Germinal center (tissue), 1 donor: ENCODE measurements around the gene GDF11.

ENCODE experiments used
- DNase-seq: peaks from one replicate; pipeline ENCODE4 v3.0.0; 2012; ENCODE audit warnings: mixed read lengths, low spot score

GDF11 gene

DNA sequence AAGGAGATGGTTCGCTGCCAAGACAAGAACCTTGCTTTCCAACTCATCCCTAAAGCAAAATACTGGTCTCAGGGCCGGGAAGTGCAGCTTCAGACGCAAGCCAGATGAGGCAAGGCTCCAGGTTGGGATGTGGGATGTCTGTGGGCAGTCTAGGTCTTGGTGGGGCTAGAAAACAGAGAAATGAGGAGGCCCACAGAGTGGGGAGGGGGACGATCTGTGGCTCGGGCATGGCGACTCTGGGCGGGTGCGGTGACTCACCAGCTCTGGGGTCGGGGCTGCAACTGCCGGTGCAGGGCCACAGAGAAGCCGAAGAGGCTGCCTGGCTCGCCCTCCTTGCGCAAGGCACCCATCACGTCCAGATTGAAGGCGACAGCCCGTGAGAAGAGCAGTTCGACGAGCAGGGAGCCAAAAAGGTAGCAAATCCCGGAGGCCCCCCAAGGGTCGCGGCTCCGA lies 35.7 kb upstream of the GDF11 start:
- no peak for DNase-seq

DNA sequence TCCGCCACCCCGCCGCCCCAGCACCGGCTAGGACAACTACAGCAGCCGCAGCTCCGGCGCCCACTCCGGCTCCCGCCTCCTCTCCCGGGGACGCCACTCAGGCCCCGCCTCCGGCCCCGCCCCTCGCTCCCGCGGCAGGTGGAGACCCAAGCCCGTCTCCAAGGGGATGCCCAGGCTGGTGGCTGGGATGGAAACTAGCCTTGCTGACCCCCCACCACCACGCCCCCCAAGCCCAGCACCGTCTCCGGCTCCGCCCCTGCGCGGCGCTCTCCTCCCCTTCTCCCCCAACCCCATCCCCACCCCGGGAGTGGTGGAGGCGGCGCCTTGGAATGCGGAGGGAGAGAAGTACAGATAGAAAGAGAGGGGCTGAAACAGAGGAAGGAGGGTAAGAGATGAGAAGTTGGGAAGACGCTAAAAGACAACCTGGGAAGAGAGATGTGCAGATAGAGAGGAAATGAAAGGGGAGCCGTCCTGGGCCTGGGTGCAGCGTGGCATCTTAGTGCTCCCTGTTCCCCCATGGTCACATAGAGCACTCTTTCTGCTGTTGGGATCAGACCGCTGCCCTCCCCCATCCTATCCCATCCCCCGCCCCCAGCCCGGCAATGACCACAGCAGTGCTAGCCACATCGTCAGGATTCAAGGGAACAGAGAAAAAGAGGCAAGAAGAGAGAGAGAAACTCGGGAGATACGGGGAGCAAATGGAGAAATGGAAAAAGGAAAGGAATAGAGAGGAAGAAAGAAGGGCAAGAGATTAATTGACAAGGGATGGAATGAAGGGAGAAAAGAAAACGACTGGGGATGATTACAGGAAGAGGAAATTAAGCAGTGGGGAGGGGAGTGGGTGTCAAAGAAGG lies 34.9 kb upstream of the GDF11 start, which contains the start of gene ITGA7:
Gene ITGA7, minus strand, starts transcription at position 64 of the 854 bp plus-strand sequence. CDS start 222 bp downstream, outside the sequence.
- DNase-seq: peak; percentile 72

DNA sequence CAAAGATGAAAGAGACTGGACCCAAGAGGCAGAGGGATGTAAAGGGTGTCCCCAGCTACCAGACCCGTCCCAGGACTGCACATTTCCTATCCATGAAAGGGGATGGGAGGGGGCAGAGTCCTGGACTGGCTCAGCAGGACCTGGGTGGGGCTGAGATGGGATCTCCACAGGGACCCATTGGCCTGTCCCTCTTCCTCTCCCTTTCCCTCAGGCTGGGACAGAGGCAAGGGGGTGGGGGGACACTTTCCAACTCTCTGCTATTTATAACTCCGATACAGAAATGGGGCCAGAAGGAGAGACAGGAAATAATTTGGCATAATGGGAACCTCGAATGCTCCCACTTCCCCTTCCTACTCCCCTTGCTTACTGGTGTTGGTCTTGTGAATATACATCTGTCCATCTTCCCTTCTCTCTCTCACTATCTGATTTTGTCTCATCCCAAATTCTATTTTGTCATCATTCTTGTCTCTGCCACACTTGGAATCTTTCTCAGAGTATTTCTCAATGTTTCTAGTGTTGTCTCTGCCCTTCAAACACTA lies 34.2 kb upstream of the GDF11 start:
- DNase-seq: no peak

DNA sequence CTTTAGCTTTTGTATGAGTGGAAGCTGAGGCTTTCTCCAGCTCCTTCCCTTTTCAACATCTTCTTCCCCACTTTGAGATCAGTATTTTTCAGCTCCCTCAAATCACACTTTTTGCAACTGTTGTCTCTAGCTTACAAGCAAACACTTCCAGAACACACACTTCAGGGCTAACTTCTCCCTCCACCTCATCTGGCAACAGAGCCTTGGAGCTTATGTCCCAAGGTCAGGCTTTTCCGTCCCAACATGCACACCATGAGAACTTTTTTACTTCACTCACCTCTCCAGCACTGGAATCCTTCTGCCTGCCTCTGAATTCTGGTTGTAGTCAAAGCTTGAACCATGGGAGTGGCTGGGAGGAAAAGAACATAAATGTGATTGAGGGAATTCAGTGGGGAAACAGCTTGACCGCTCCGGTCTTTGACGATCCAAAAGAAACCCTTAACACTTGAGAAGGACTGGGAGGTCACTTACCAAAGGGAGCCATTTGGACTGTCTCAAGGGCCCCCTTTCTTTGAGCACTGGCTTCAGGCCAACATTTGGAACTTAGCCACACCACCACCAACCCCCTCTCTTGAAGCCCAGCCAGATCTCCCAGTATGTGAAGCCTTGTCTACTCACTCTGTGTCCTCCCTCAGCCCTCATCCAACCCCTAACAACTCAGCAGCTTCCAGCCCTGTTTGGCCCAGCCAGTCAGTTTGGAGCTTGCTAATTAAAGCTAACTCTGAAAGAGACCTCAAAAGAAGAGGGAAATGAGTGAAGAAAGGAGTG lies 31.0 kb upstream of the GDF11 start:
- no peak for DNase-seq

DNA sequence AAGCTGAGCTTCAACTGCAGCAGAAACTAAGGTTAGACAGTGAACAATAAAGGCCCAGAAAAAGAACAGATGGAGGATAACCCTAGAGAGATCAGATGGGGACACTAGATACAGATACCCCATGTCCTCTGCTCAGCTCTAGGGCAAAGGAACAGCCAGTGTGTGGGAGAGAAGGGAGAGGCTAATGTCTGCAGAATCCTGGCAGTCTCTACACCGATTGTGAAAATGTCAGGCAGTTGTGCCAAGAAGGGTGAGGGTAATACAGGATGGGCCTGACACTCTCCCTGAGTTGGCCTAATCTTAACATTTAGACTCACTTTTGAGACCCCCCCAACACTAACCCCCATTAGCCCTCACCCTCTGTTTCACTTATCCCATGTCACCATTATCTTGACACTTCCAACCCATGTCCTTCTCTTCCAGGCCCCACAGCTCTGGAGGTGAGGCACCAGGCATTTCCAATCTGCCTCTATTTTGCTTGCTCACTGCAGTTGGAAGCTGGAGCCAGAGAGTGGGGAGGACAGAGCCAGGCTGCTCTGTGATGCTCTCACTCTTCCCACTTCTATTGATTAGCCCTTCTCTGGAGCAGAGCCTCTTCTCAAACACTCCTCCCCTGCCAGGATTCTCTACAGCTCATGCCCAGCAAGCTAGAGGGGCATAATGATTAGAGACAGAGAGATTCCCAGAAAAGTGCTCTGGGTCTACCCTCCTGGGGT lies 30.1 kb upstream of the GDF11 start:
- no peak for DNase-seq

DNA sequence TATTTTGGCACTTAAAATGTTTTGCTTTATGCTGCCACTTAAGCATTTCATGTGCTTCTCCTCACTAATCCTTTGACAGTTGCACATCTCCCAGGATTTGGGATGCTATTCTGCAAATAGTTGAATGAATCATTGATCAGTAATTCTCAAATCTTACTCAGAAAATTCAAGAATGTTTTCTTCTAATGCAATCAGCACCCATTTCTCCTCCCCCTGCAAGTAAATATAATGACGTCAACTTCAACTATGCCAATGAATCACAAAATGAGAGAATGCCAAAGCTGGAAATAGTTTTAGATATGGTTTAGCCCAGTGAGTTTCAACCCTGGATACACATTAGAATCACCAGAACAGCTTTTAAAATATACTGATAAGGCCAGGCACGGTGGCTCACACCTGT lies 29.2 kb upstream of the GDF11 start:
- no peak for DNase-seq

DNA sequence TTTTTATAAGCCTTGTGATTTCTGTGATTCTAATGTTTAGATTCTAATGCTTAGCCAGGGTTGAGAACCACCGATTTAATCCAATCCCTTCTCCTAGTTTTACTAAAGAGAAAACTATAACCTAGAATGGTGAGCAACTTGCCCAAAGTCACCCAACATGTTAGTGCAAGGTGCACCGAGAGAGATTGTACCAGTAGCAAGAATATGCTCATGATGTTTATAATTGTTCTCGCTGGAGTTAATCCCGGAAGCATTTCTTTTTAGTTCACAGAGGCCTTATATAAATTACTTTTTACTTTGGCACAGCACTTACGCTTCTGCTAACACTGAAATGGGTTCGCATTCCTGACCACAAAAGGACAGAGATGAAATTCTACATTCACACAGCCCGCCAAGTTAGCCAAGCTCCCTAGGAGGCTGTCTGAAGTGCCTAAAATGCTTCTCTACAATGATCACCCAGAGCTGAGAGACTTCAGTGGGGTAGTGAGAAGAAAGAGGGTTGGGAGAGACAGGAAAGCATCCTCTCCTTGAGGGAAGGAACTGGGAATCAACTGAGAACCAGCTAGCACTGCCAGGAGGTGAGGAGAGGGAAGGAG lies 27.7 kb upstream of the GDF11 start:
- no peak for DNase-seq

DNA sequence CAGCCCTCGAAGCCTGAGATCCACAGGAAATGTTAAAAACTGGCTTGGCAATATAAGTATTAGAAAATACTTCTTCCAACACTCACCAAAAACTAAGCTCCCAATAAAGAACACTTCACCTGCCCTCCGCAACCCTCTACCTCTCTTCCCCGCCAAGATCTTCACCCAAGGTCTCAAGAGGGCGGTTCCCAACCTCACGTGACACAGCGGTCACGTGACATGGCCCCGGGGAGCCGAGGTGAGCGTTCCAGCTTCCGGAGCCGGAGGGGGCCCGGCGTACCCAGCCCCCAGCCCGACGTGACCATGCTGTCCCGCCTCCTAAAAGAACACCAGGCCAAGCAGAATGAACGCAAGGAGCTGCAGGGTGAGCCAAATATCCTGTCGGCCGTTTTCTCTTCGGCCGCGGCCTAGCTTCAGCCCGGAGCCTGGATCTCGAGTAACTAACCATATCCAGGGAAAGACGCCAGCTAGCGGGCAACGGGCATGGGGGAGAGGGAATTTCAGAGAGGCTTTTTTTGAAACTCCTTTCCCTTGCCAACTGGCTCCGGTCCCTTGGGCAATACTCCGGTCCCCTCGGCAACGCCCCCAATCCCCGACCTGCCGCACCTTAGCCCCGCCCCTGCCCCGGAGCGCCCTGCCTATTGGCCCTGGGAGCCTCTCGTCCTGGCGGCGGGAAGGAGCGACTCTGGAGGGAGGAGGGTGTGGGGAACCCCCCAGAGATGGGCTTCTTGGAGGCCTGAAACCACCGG lies 26.9 kb upstream of the GDF11 start, which contains the start of gene BLOC1S1:
Gene BLOC1S1, plus strand, starts transcription at position 214 of the 749 bp plus-strand sequence. Its CDS starts 6 bp downstream, at position 220.
- peak; percentile 94 for DNase-seq

DNA sequence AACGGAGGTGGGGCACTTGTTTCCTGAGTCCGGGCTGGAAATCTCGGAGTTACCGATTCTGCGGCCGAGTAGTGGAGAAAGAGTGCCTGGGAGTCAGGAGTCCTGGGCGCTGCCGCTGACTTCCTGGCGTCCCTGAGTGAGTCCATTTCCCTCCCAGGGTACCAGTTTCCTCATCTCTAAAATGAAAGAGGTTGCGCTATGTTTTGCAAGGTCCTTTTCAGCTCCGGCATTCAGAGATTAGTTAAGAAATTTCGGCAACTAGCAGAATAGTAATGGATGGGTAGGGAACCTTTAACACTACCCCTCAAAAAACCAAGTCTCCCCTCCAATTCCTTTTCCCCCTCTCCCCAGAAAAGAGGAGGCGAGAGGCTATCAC lies 26.4 kb upstream of the GDF11 start:
- no peak for DNase-seq

DNA sequence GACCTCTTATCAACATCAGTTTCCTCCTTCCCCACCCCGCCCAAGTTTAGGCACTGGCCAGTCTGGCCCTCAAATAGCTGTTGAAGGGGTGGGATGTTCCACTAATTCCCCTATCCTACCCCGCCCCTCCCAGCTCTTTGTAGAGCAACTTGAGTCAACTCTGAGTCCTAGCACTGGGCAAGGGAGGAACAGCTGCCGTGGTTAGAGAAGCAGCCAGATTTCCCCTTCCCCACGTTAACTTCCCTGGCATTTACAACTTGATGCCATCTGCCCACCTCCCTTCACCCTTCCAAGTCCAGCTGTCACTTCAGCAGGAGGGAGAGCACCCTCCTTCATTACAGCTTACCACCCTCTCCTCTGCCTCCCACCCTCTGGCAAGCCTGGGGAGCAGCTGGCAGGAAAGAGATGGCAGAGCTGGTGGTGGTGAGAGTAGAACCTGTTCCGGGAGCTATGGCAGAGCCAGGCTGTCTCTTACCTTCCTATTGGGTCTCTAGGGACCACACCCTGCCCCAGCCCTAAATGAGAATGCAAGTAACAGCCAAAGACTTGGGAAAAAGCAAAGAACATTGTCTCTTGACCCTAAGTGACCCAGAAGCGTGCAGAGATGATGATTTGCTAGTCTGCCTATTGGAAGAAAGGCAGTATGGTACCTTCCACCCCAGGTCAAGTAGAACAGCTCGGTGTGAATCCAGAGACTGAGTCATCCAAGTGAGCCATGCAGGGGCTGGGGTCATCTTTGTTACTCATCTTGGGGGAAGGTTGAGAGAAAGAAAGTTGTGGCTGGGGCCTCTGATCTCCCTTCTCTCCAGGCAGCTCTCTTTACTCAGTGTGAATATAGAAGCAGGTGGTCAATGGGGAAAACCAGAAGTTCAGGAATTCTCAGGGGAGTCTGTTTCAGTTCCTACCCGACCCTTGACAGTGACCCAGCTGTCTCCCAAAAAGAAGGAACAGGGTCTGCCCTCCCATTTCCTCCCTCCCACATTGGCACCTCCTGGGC lies 25.6 kb upstream of the GDF11 start:
- DNase-seq: no peak

DNA sequence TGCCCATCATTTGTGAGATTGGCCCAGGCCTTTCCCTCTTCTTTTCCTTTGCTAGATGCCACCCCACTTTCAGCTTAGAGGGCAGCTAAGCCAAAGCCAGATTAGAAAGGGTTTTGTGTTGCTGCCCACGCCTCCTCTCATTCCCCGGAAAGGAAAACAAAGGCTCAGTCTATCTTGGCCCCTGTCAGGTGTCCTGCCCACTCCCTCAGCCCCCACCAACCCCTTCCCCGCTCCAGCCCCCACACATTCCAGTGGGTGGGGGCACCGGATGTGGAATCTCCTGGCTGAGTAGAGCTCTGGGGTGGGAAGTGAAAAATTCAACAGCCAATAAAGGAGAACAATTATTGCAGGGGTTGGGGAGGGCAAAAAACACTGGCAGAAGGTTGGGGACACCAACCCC lies 24.9 kb upstream of the GDF11 start:
- DNase-seq: no peak

DNA sequence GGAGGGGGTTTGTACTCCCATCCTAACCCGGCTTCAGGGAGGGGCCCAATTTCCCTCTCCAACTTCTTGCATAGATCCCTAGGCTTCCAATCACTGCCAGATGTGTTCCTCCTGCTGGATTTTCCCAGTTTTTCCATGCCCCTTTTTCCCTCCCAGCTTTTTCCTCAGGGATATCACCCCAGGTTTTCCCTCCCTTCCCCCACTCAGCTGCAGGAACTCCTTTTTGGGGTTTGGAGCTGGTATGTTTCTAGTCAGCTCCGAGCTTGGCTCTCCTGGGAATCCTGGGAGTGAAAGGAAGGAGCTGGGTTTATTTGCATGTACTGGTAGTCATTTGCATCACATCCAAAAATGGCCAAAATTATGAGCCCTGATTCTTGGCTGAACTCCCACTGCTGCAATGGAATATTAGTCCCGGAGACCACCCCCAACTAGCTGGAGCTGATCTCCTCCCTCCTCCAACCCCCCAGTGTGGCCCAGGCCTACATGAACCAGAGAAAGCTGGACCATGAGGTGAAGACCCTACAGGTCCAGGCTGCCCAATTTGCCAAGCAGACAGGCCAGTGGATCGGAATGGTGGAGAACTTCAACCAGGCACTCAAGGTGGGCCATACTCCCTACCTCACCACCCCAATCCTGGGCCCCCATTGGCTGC lies 24.2 kb upstream of the GDF11 start:
- no peak for DNase-seq

DNA sequence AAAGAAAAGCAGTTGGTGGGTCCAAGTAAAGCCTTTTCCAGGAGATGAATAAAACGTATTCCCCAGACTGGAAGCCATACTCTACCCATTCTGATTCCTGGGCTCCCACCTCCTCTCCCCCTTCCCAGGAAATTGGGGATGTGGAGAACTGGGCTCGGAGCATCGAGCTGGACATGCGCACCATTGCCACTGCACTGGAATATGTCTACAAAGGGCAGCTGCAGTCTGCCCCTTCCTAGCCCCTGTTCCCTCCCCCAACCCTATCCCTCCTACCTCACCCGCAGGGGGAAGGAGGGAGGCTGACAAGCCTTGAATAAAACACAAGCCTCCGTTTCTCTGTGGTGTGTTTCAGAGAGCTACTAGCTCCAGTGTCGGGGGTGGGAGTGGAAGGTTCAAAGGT lies 23.6 kb upstream of the GDF11 start:
- no peak for DNase-seq

DNA sequence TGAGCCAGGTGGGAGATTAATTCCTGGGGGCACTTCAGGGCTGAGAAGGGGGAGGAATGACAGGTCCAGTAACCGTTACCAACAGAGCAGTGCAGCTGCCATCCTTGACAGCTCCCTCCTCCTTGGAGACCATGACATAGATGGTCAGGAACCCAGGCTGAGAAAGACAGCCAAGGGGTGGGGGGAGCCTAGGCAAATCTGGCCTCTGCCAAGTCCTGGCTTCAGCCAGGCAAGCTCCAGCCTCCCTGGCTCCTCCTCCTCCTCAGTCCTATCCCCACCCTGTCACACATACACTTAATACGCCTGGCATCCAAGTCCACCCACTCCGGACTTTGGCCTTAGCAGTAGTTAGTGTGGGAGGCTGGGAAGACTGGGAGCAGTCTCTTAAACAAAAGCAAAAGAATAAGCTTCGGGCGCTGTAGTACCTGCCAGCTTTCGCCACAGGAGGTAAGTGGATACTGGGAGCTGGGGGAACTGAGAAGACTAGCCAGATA lies 22.8 kb upstream of the GDF11 start, which contains the start of gene RDH5:
Gene RDH5, plus strand, starts transcription at position 323 of the 494 bp plus-strand sequence. CDS start 792 bp downstream, outside the sequence.
- DNase-seq: no peak

DNA sequence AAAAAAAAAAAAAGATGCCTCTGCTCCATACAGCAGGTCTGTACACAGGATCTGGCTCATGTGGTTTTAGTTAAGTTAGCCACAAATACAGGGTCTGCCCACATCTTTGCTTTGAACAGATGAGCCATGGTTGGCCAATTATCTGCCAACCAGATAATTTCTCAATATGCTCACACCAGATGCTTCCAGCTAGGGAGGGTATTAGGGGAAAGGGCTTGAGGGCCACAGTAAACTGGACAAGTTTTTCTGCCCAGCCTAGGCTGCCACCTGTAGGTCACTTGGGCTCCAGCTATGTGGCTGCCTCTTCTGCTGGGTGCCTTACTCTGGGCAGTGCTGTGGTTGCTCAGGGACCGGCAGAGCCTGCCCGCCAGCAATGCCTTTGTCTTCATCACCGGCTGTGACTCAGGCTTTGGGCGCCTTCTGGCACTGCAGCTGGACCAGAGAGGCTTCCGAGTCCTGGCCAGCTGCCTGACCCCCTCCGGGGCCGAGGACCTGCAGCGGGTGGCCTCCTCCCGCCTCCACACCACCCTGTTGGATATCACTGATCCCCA lies 22.0 kb upstream of the GDF11 start:
- DNase-seq: no peak

DNA sequence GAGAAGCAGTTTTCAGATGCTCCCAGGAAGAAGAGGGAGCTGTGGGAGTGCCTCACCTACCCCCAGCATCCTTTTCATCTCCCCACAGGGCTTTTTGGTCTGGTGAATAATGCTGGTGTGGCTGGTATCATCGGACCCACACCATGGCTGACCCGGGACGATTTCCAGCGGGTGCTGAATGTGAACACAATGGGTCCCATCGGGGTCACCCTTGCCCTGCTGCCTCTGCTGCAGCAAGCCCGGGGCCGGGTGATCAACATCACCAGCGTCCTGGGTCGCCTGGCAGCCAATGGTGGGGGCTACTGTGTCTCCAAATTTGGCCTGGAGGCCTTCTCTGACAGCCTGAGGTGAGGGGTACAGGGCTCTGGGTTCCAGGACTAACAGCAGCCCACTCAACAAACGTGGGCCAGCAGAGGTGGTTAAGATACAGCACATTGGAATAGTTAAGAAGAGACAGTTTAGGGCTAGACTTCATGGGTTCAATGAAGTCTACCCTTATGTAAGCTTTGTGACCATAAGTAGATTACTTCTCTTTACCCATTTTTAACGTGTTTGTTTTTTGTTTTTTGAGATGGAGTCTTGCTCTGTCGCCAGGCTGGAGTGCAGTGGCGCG lies 21.2 kb upstream of the GDF11 start:
- DNase-seq: no peak

DNA sequence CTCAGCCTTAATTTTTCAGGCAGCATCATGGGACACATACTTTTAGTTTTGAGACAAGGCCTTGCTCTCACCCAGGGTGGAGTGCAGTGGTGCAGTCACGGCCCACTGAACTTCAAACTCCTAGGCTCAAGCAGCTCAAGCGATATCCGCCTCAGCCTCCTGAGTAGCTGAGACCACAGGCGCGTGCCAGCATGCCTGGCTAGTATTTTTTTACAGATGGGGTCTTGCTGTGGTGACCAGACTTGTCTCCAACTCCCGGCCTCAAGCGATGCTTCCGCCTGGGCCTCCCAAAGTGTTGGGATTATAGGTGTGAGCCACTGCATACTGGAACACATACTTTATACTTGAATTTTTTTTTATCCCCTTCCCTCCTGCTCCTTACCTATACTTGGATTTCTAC lies 20.0 kb upstream of the GDF11 start:
- DNase-seq: no peak
